PC-3 (cell line): ENCODE results near the gene SIGLEC10. TPM values are rescaled to one million over a fixed set of nuclear protein-coding genes. Genes with fewer than 3 reads are reported as not detected.
"Not testable (repeated sequence)": the region's sequence is repeated elsewhere in the genome, so short reads cannot be mapped to it uniquely, and the experiment has no call there.

Experiments
- ATAC-seq: fragments of 200-7000 bp; cut with Tn5 transposase; 2 replicates; pipeline ENCODE4 v1.9.1; 2020; ENCODE audit warnings: mild to moderate bottlenecking, moderate library complexity
- BruUV-seq: library from RNA; stranded (reverse); fragments of 400-500 nt; replicated peaks from 2 replicates; lab custom pipeline; 2021; lab: Mats Ljungman, UMichigan
- CTCF ChIA-PET: fragments of 300-600 bp; sonication (Branson Sonifier 250); formaldehyde crosslinking; loops from one replicate; lab custom pipeline; 2022; ENCODE audit warnings: antibody characterized with exemption; lab: Charles Lee
- POLR2A ChIA-PET: fragments of 300-600 bp; sonication (Branson Sonifier 250); formaldehyde crosslinking; loops from one replicate; lab custom pipeline; 2022; ENCODE audit warnings: antibody characterized with exemption; ENCODE audit not compliant: unreplicated experiment; lab: Charles Lee
- DNase-seq: peaks from one replicate; pipeline ENCODE4 v3.0.0-alpha.2; 2015
- H2AFZ ChIP-seq: fragments of 300-600 bp; sonication (generic); 2 replicates; pipeline ENCODE4 v1.6.0; 2016; ENCODE audit warnings: antibody characterized with exemption, low read length
- H3F3A ChIP-seq: fragments of 300-600 bp; sonication (generic); one replicate; pipeline ENCODE4 v1.6.0; 2017; ENCODE audit warnings: antibody characterized with exemption, low read length, control low read depth, mild to moderate bottlenecking; ENCODE audit not compliant: unreplicated experiment
- H3K27ac ChIP-seq: fragments of 300-600 bp; sonication (generic); 2 replicates; pipeline ENCODE4 v1.5.1; 2016; ENCODE audit warnings: mild to moderate bottlenecking, low read length
- H3K27me3 ChIP-seq: fragments of 300-600 bp; sonication (generic); 2 replicates; pipeline ENCODE4 v1.6.1; 2016; ENCODE audit warnings: low read length, mixed read lengths
- H3K36me3 ChIP-seq: fragments of 300-600 bp; sonication (generic); 2 replicates; pipeline ENCODE4 v1.6.1; 2016; ENCODE audit warnings: low read depth, mixed run types, low read length, mixed read lengths
- H3K4me1 ChIP-seq: fragments of 300-600 bp; sonication (generic); 2 replicates; pipeline ENCODE4 v1.5.1; 2016; ENCODE audit warnings: low read length; ENCODE audit not compliant: insufficient read depth
- H3K4me2 ChIP-seq: fragments of 300-600 bp; sonication (generic); 2 replicates; pipeline ENCODE4 v1.6.0; 2016; ENCODE audit warnings: low read length
- H3K4me3 ChIP-seq: fragments of 300-600 bp; sonication (generic); 2 replicates; pipeline ENCODE4 v1.5.1; 2016; ENCODE audit warnings: mild to moderate bottlenecking, low read length, mixed read lengths
- H3K79me2 ChIP-seq: fragments of 300-600 bp; sonication (generic); 2 replicates; pipeline ENCODE4 v1.6.1; 2017; ENCODE audit warnings: low read length, mixed read lengths
- H3K9ac ChIP-seq: fragments of 300-600 bp; sonication (generic); 2 replicates; pipeline ENCODE4 v1.6.0; 2016; ENCODE audit warnings: mild to moderate bottlenecking, low read length
- H3K9me2 ChIP-seq: fragments of 300-600 bp; sonication (generic); replicated peaks from 2 replicates; pipeline ENCODE4 v1.6.1; 2016; ENCODE audit warnings: mixed run types, low read length, mixed read lengths
- H3K9me3 ChIP-seq: fragments of 300-600 bp; sonication (generic); 2 replicates; pipeline ENCODE4 v1.6.1; 2016; ENCODE audit warnings: low read length, mixed read lengths
- H4K20me1 ChIP-seq: fragments of 300-600 bp; sonication (generic); 2 replicates; pipeline ENCODE4 v1.6.1; 2016; ENCODE audit warnings: low read length, mixed read lengths
- EZH2 ChIP-seq: fragments of 300-600 bp; sonication (generic); IDR thresholded peaks from one replicate; pipeline ENCODE4 v1.6.1; 2017; ENCODE audit warnings: antibody characterized with exemption, mild to moderate bottlenecking, low read length; ENCODE audit not compliant: unreplicated experiment
- EZH2phosphoT487 ChIP-seq: fragments of 300-600 bp; sonication (generic); IDR thresholded peaks from 2 replicates; pipeline ENCODE4 v1.6.1; 2018; ENCODE audit warnings: mild to moderate bottlenecking, antibody characterized with exemption, low read length, borderline replicate concordance
- intact Hi-C: fragments of 100-400 bp; cut with micrococcal nuclease; formaldehyde crosslinking; loops from 2 replicates; pipeline ENCODE4 v1.9.0; 2023
- total RNA-seq: library from RNA; depleted of rRNA; stranded (reverse); fragments of >200 nt; gene quantifications from 2 replicates; pipeline ENCODE4 v1.2.3, GENCODE V29; 2014
- TF ChIP-seq, protein P1 (sequence below): fragments of 300-600 bp; sonication (generic); conservative IDR thresholded peaks from 2 replicates; pipeline ENCODE4 v1.5.1; 2017; ENCODE audit warnings: antibody characterized with exemption, low read depth, mild to moderate bottlenecking, low read length

The SIGLEC10 gene
- total RNA-seq, 1 experiment from 2014 or later, result not detected

GRCh38 chr19:51398096-51398704, 19.2 kb downstream of the SIGLEC10 start:
- no peak overlapping the region for H3K9ac ChIP-seq
- peaks cover 18% of the 10 kb centered on the region for H3K4me1 ChIP-seq
- H3K27ac ChIP-seq, result no peak overlapping the region
- 0 out of 2 replicates have a peak, but pooled peaks cover 4% of the 10 kb centered on the region for H3K36me3 ChIP-seq
- DNase-seq (peak; percentile 59), ATAC-seq (no peak)
- POLR2A ChIA-PET, result no interaction called here
- CTCF ChIA-PET, result interaction anchor here (0.6 kb wide), 1 partner anchor 25 kb away, joined by 3 read pairs; no protein-coding TSS in a partner anchor
- no peak overlapping the region for H2AFZ ChIP-seq
- TF ChIP-seq, protein P1, sequence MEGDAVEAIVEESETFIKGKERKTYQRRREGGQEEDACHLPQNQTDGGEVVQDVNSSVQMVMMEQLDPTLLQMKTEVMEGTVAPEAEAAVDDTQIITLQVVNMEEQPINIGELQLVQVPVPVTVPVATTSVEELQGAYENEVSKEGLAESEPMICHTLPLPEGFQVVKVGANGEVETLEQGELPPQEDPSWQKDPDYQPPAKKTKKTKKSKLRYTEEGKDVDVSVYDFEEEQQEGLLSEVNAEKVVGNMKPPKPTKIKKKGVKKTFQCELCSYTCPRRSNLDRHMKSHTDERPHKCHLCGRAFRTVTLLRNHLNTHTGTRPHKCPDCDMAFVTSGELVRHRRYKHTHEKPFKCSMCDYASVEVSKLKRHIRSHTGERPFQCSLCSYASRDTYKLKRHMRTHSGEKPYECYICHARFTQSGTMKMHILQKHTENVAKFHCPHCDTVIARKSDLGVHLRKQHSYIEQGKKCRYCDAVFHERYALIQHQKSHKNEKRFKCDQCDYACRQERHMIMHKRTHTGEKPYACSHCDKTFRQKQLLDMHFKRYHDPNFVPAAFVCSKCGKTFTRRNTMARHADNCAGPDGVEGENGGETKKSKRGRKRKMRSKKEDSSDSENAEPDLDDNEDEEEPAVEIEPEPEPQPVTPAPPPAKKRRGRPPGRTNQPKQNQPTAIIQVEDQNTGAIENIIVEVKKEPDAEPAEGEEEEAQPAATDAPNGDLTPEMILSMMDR, result peak; percentile 81
- no peak for TF ChIP-seq EZH2phosphoT487
- no peaks in the 10 kb centered on the region for H3K9me2 ChIP-seq
- H3F3A ChIP-seq, result no peaks in the 10 kb centered on the region
- intact Hi-C loops, result loop anchor here (2.0 kb wide), 1 partner anchor 41 kb away; no protein-coding TSS in a partner anchor
- no peak overlapping the region for H3K4me2 ChIP-seq
- no peaks in the 10 kb centered on the region for H4K20me1 ChIP-seq
- BruUV-seq, result no TSS peak
- H3K9me3 ChIP-seq, result peaks cover 6% of the 10 kb centered on the region; the same call in 1 of the 2 replicates
- H3K79me2 ChIP-seq, result no peaks in the 10 kb centered on the region
- no peaks in the 10 kb centered on the region for H3K27me3 ChIP-seq
- H3K4me3 ChIP-seq, result no peak overlapping the region

DNA sequence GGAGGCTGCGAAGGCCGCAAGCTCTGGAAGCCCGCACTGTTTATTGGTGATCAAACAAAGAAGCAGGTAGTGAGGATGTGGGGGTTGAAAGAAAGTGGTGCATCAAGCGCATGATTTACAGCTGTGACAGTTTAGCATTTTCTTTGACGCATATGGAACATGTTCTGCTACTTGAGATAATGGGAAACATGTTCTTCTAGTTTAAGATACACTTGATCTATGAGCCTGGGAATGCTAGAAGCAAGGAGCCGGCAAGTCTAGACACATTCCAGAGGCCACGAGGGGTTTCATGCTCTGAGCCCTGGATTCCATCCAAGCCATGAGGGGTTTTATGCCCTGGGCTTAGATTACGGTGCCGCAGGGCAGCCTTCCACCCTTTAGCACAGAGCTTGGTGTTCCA, 20.0 kb downstream of the SIGLEC10 start:
- intact Hi-C loops, H3K36me3 ChIP-seq, H4K20me1 ChIP-seq, H3F3A ChIP-seq, H2AFZ ChIP-seq, H3K9ac ChIP-seq, CTCF ChIA-PET, BruUV-seq, DNase-seq, H3K9me3 ChIP-seq, H3K27ac ChIP-seq, H3K9me2 ChIP-seq, ATAC-seq, H3K79me2 ChIP-seq, H3K27me3 ChIP-seq, H3K4me3 ChIP-seq, H3K4me2 ChIP-seq, POLR2A ChIA-PET: not testable (repeated sequence)
- peaks cover 18% of the 10 kb centered on the region for H3K4me1 ChIP-seq

GRCh38 chr19:51396175-51396574, 21.3 kb downstream of the SIGLEC10 start:
- no peaks in the 10 kb centered on the region for H3K9me2 ChIP-seq
- H3K4me3 ChIP-seq, result no peak overlapping the region
- no peak overlapping the region for H3K27ac ChIP-seq
- H4K20me1 ChIP-seq, result no peaks in the 10 kb centered on the region
- no peak for DNase-seq
- no peaks in the 10 kb centered on the region for H3F3A ChIP-seq
- no peak overlapping the region for H3K9ac ChIP-seq
- no peak overlapping the region for H2AFZ ChIP-seq
- H3K36me3 ChIP-seq, result no peaks in the 10 kb centered on the region
- H3K4me1 ChIP-seq, result peaks cover 18% of the 10 kb centered on the region
- ChIA-PET CTCF (no interaction called here), POLR2A (no interaction called here)
- no peaks in the 10 kb centered on the region for H3K79me2 ChIP-seq
- no peak for ATAC-seq
- TF ChIP-seq, protein P1, result no peak
- no peak for TF ChIP-seq EZH2
- intact Hi-C loops, result no loop called here
- H3K27me3 ChIP-seq, result no peaks in the 10 kb centered on the region
- H3K4me2 ChIP-seq, result no peak overlapping the region
- no peaks in the 10 kb centered on the region for H3K9me3 ChIP-seq
- BruUV-seq, result no TSS peak
